Measurements from ENCODE around the gene LRRK1. TPM values are rescaled to one million over a fixed set of nuclear protein-coding genes. Genes with fewer than 3 reads are reported as not detected.

Gene LRRK1
- total and polyA plus RNA-seq, 2 of the 13 experiments (the other 11 are each of a cell fraction or from before 2014, with no cell fraction given), result 0.13 to 1.2 TPM

DNA sequence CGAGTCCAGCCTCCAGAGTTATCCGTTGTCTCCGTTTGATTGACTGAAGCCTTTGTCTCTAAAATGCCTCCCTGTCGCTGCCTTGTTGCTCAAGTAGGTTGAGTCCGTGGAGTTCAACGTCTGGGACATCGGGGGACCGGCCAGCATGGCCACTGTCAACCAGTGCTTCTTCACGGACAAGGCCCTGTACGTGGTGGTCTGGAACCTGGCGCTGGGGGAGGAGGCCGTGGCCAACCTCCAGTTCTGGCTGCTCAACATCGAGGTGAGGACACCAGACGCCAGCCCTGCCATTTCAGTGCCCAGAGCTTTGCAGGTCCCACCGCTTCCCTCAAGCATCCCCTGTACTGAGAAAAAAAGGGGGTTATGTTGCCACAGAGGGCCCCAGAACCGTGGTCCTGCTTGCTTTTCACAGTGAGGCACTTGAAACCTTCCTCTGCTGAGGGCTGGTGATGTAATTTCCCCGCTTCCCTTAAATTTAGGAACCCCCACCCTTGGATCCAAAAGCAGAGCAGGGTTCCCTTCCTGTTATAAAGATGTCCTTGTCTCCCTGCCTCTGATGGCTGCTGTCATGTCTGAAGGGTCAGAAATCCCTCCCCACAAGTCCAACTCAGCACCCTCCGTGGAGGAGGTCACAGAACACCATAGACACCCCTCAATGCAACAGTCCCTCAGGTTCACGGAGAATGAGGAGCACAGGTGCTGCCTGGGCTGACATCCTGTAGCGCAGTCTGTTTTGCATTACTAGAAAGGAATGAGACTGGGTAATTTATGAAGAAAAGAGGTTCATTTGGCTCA is 105.7 kb downstream of the LRRK1 start:
- Histone ChIP-seq H3K79me2 (ENCODE audit: insufficient read depth, low read length) (no peaks in the 10 kb centered on the region), H3K27me3 (ENCODE audit: control insufficient read depth in 1 of 2, insufficient read depth in 2 of 2, low read length in 2 of 2) (peaks cover 12 to 92% of the 10 kb centered on the region in 2 experiments), H3K4me2 (ENCODE audit: low read depth, low read length) (no peak overlapping the region), H3K4me1 (ENCODE audit: insufficient read depth, low read length) (peaks cover 47% of the 10 kb centered on the region), H3K4me3 (replicated peaks in 1 of 3; ENCODE audit: insufficient read depth in 1 of 3, low read depth in 2 of 3, low read length in 3 of 3) (no peak overlapping the region), H3K36me3 (replicated peaks in 1 of 2; ENCODE audit: control insufficient read depth in 1 of 2, insufficient read depth in 2 of 2, low read length in 2 of 2) (no peaks in the 10 kb centered on the region), H3K9me3 (ENCODE audit: low read length) (no peaks in the 10 kb centered on the region), H4K20me1 (ENCODE audit: insufficient read depth, low read length) (no peaks in the 10 kb centered on the region), H2AFZ (ENCODE audit: low read length) (no peak overlapping the region), H3K9ac (ENCODE audit: insufficient read depth, low read depth, low read length) (no peak overlapping the region), H3K27ac (ENCODE audit: extremely low read length, insufficient read depth, low read length) (no peak overlapping the region)
- POLR2A ChIA-PET, result interaction anchor here (1.2 kb wide), 1 partner anchor 46 kb away, joined by 3 read pairs; no protein-coding TSS in a partner anchor
- in situ Hi-C loops (cut with HindIII; ENCODE audit: extremely low pct_ligation_motif_present, low pct_unique_long_range_greater_than_20kb), result loop anchor here (25.0 kb wide), 1 partner anchor 363 kb away; no protein-coding TSS in a partner anchor
- intact Hi-C loops (cut with micrococcal nuclease; ENCODE audit: unreplicated experiment), result no loop called here
- ATAC-seq, result no peak
- BruUV-seq (replicated peaks), result no TSS peak
- WGBS (ENCODE audit: low lambda C conversion rate), result 28% methylated on average over 19 of the region's 20 CpGs
- FAIRE-seq, result no peak
- no peak for DNase-seq (ENCODE audit: low spot score)
- CTCF ChIA-PET (ENCODE audit: low intra/inter-chr PET ratio, low total read pairs), result no interaction called here
- TF ChIP-seq ATF7 (IDR thresholded peaks at IDR 0.05) (no peak), ATF7 (CRISPR knock-in tag; IDR thresholded peaks at IDR 0.05) (no peak), ZFY (CRISPR knock-in tag; IDR thresholded peaks at IDR 0.05) (no peak), ZNF564 (CRISPR knock-in tag; IDR thresholded peaks at IDR 0.05) (no peak), ZNF850 (CRISPR knock-in tag; conservative IDR thresholded peaks at IDR 0.05) (no peak), ZNF484 (CRISPR knock-in tag; IDR thresholded peaks at IDR 0.05; ENCODE audit: borderline replicate concordance, low read depth) (no peak), ESRRA (CRISPR knock-in tag; IDR thresholded peaks at IDR 0.05; ENCODE audit: low read depth) (no peak), ZBTB3 (CRISPR knock-in tag; IDR thresholded peaks at IDR 0.05; ENCODE audit: borderline replicate concordance, low read depth) (no peak), JDP2 (CRISPR knock-in tag; IDR thresholded peaks at IDR 0.05; ENCODE audit: borderline replicate concordance) (no peak), CHCHD3 (CRISPR knock-in tag; IDR thresholded peaks at IDR 0.05) (no peak), SAFB2 (CRISPR knock-in tag; IDR thresholded peaks at IDR 0.05; ENCODE audit: borderline replicate concordance, low read depth) (no peak), ZNF552 (CRISPR knock-in tag; IDR thresholded peaks at IDR 0.05; ENCODE audit: borderline replicate concordance) (no peak), ZNF235 (CRISPR knock-in tag; IDR thresholded peaks at IDR 0.05; ENCODE audit: borderline replicate concordance) (no peak), XBP1 (CRISPR knock-in tag; IDR thresholded peaks at IDR 0.05) (no peak), ZNF431 (CRISPR knock-in tag; IDR thresholded peaks at IDR 0.05; ENCODE audit: borderline replicate concordance, low read depth) (no peak)
- TF ChIP-seq, protein P1, sequence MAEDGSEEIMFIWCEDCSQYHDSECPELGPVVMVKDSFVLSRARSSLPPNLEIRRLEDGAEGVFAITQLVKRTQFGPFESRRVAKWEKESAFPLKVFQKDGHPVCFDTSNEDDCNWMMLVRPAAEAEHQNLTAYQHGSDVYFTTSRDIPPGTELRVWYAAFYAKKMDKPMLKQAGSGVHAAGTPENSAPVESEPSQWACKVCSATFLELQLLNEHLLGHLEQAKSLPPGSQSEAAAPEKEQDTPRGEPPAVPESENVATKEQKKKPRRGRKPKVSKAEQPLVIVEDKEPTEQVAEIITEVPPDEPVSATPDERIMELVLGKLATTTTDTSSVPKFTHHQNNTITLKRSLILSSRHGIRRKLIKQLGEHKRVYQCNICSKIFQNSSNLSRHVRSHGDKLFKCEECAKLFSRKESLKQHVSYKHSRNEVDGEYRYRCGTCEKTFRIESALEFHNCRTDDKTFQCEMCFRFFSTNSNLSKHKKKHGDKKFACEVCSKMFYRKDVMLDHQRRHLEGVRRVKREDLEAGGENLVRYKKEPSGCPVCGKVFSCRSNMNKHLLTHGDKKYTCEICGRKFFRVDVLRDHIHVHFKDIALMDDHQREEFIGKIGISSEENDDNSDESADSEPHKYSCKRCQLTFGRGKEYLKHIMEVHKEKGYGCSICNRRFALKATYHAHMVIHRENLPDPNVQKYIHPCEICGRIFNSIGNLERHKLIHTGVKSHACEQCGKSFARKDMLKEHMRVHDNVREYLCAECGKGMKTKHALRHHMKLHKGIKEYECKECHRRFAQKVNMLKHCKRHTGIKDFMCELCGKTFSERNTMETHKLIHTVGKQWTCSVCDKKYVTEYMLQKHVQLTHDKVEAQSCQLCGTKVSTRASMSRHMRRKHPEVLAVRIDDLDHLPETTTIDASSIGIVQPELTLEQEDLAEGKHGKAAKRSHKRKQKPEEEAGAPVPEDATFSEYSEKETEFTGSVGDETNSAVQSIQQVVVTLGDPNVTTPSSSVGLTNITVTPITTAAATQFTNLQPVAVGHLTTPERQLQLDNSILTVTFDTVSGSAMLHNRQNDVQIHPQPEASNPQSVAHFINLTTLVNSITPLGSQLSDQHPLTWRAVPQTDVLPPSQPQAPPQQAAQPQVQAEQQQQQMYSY (CRISPR knock-in tag; IDR thresholded peaks at IDR 0.05), result no peak
- TF ChIP-seq, protein P2, sequence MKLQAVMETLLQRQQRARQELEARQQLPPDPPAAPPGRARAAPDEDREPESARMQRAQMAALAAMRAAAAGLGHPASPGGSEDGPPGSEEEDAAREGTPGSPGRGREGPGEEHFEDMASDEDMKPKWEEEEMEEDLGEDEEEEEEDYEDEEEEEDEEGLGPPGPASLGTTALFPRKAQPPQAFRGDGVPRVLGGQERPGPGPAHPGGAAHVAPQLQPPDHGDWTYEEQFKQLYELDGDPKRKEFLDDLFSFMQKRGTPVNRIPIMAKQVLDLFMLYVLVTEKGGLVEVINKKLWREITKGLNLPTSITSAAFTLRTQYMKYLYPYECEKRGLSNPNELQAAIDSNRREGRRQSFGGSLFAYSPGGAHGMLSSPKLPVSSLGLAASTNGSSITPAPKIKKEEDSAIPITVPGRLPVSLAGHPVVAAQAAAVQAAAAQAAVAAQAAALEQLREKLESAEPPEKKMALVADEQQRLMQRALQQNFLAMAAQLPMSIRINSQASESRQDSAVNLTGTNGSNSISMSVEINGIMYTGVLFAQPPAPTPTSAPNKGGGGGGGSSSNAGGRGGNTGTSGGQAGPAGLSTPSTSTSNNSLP (IDR thresholded peaks at IDR 0.05; ENCODE audit: low read depth, low read length), result no peak
- TF ChIP-seq, protein P3, sequence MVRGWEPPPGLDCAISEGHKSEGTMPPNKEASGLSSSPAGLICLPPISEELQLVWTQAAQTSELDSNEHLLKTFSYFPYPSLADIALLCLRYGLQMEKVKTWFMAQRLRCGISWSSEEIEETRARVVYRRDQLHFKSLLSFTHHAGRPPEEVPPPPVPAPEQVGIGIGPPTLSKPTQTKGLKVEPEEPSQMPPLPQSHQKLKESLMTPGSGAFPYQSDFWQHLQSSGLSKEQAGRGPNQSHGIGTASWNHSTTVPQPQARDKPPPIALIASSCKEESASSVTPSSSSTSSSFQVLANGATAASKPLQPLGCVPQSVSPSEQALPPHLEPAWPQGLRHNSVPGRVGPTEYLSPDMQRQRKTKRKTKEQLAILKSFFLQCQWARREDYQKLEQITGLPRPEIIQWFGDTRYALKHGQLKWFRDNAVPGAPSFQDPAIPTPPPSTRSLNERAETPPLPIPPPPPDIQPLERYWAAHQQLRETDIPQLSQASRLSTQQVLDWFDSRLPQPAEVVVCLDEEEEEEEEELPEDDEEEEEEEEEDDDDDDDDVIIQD (CRISPR knock-in tag; IDR thresholded peaks at IDR 0.05; ENCODE audit: low read depth), result no peak
